Measurements from ENCODE around the gene DPP6. TPM values are rescaled to one million over a fixed set of nuclear protein-coding genes. Genes with fewer than 3 reads are reported as not detected.

The DPP6 gene
- total and polyA plus RNA-seq, 8 donors = 1.0 to 11.2 (median 2.6) TPM

DNA sequence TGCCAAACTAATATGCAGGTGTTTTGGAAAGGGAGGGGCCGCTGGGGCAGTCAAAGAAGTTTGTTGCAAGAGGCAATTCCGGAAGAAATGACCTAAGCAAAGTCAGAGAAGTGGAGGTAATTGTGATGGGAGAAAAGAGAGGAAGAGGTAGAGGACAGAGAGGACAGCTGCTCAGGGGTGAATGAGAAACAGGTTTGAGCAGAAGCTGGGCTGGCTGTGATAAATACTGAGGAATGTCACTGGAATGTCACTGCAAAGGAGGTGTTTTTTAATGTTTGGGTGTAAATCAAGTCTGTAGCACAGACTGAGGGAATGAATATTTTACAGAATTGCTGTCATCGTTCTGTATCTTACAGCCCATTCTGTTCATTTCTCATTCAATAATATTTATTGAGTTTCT, 207.2 kb downstream of the DPP6 start:
- TF ChIP-seq, protein P1, sequence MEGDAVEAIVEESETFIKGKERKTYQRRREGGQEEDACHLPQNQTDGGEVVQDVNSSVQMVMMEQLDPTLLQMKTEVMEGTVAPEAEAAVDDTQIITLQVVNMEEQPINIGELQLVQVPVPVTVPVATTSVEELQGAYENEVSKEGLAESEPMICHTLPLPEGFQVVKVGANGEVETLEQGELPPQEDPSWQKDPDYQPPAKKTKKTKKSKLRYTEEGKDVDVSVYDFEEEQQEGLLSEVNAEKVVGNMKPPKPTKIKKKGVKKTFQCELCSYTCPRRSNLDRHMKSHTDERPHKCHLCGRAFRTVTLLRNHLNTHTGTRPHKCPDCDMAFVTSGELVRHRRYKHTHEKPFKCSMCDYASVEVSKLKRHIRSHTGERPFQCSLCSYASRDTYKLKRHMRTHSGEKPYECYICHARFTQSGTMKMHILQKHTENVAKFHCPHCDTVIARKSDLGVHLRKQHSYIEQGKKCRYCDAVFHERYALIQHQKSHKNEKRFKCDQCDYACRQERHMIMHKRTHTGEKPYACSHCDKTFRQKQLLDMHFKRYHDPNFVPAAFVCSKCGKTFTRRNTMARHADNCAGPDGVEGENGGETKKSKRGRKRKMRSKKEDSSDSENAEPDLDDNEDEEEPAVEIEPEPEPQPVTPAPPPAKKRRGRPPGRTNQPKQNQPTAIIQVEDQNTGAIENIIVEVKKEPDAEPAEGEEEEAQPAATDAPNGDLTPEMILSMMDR (IDR thresholded peaks at IDR 0.05) = no peak
- 25 to 32% methylated on average over 3 of the region's 3 CpGs for WGBS, 2 donors
- no peak for ATAC-seq
- Histone ChIP-seq H3K27ac (no peak overlapping the region), H3K4me1 (no peaks in the 10 kb centered on the region), H3K36me3 (no peaks in the 10 kb centered on the region), H3K4me3 (no peak overlapping the region), H3K9me3 (no peaks in the 10 kb centered on the region), H3K27me3 (peaks cover 0 to 7% (median 0%) of the 10 kb centered on the region in 4 donors)
- no peak for FAIRE-seq
- DNase-seq = no peak
- intact Hi-C loops (cut with DNase I) = no loop called here

DNA sequence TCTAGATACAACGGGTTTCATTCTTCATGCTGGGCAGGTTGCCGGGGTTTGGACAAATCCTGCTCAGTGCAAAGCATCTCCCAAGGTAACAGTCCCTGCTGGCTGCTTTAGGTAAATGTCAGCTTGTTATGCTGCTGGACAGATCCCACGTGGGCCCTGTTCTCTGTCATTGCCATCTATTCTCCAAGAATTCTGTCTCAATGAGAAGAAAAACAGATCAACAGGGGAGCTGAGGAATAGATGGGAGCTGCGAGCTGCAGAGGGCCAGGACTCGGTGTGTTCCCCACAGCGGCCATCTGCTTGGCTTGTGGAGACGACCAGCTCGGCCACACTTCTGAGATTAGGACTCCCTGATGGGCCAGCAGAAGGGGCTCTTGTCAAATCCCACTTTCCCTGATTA, 235.2 kb downstream of the DPP6 start:
- Histone ChIP-seq H3K9me3 (no peaks in the 10 kb centered on the region), H3K27ac (no peak overlapping the region), H3K36me3 (no peaks in the 10 kb centered on the region), H3K4me1 (no peaks in the 10 kb centered on the region), H3K27me3 (no peaks in the 10 kb centered on the region), H3K4me3 (no peak overlapping the region)
- intact Hi-C loops (cut with DNase I) = no loop called here
- FAIRE-seq = no peak
- WGBS, 2 donors = 24 to 32% methylated on average over 8 of the region's 8 CpGs
- no peak for DNase-seq
- ATAC-seq = no peak
- TF ChIP-seq, protein P1 (IDR thresholded peaks at IDR 0.05) = no peak

DNA sequence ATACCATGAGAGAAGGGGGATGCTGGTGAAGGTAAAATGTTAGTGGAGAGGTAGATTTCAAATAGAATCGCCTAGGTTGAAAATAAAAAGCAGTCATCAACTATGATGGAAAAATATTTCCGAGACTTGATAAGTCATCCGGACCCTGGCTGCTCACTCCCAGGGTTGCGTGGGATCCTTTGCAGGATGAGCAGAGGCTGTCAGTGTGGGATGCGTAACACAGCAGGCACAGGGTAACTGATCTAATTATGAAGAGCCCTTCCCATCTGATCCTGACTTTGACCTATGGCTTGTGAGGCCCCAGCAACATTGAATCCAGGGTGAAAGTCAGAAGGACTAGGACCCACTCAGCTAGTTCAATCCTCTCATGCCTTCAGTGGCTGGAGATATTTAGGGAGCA, 236.9 kb downstream of the DPP6 start:
- H3K27me3 ChIP-seq = no peaks in the 10 kb centered on the region
- TF ChIP-seq, protein P1 (IDR thresholded peaks at IDR 0.05) = no peak
- FAIRE-seq (no peak), ATAC-seq (no peak), DNase-seq (no peak)
- H3K36me3 ChIP-seq = no peaks in the 10 kb centered on the region
- no peaks in the 10 kb centered on the region for H3K9me3 ChIP-seq
- intact Hi-C loops (cut with DNase I) = no loop called here
- H3K4me3 ChIP-seq = no peak overlapping the region
- no peak overlapping the region for H3K27ac ChIP-seq
- H3K4me1 ChIP-seq = no peaks in the 10 kb centered on the region
- 77 to 81% methylated on average over 5 of the region's 5 CpGs for WGBS, 2 donors

DNA sequence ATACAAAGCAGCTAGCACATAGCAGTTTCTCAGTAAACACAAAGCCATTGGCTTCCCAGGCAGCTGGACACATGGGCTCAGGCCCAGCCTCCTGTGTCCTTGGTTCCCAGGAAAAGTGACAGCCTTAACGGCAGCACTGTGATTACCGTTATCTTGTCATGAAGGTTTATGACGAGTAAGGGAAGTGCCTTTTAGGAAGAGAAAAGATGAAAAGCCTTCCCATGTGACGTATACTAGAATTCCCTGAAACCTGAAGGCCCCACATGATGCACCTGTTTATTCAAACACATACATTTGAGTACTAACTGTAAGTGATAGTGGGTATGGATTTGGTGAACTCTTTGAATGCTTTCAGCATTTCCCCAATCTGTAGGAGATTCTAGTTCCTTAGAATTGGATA, 244.2 kb downstream of the DPP6 start:
- Histone ChIP-seq H3K9me3 (no peaks in the 10 kb centered on the region), H3K27ac (no peak overlapping the region), H3K36me3 (no peaks in the 10 kb centered on the region), H3K27me3 (no peaks in the 10 kb centered on the region), H3K4me3 (no peak overlapping the region), H3K4me1 (no peaks in the 10 kb centered on the region)
- no peak for FAIRE-seq
- WGBS, 2 donors = 38 to 49% methylated on average over 4 of the region's 4 CpGs
- intact Hi-C loops (cut with DNase I) = no loop called here
- ATAC-seq = no peak
- TF ChIP-seq, protein P1 (IDR thresholded peaks at IDR 0.05) = no peak
- no peak for DNase-seq

DNA sequence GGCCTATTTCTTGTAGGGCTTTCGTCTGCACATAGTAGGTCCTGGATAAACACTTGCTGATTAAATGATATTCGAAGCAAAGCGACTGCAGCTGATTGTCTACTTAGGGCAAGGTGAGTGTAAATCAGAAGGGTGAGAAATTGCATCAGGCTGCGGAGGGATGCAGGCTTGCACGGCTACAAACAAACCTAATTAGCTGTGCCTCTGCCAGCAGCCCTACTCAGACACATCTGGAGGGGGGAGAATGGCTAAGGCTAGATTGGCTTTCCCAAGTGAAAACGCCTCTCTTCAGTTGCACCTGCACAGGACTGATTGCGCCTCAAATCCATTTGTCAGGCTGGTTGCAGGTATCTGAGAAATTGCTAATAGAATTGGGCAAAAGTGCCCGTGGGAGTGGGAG, 247.5 kb downstream of the DPP6 start:
- Histone ChIP-seq H3K27me3 (peaks cover 0 to 8% (median 0%) of the 10 kb centered on the region in 4 donors), H3K36me3 (no peaks in the 10 kb centered on the region), H3K27ac (no peak overlapping the region), H3K9me3 (no peaks in the 10 kb centered on the region), H3K4me3 (no peak overlapping the region), H3K4me1 (no peaks in the 10 kb centered on the region)
- FAIRE-seq (no peak), ATAC-seq (no peak), DNase-seq (no peak)
- TF ChIP-seq, protein P1 (IDR thresholded peaks at IDR 0.05) = no peak
- WGBS, 2 donors = 56 to 65% methylated on average over 8 of the region's 8 CpGs
- intact Hi-C loops (cut with DNase I) = no loop called here
